Mammary epithelial cell (primary cell): ENCODE data around the gene RRM2.
A peak's percentile ranks its signal among the peaks of the same experiment; 100 is the strongest.

ENCODE experiments used
- EZH2 ChIP-seq: IDR thresholded peaks from 2 replicates; pipeline ENCODE4 v1.6.1; 2012; ENCODE audit warnings: low read length, inconsistent platforms, borderline replicate concordance
- TF ChIP-seq, protein P1 (sequence below), 2 donors: IDR thresholded peaks in 1 of 2; conservative IDR thresholded peaks in 1 of 2; 2 replicates each; pipeline ENCODE4 v1.5.1; 2011 to 2012; ENCODE audit warnings: inconsistent platforms in 2 of 2, low read length in 2 of 2, mild to moderate bottlenecking in 2 of 2, control low read depth in 1 of 2, low read depth in 1 of 2; ENCODE audit not compliant: insufficient read depth in 1 of 2; ENCODE audit errors: extremely low read depth in 1 of 2

DNA sequence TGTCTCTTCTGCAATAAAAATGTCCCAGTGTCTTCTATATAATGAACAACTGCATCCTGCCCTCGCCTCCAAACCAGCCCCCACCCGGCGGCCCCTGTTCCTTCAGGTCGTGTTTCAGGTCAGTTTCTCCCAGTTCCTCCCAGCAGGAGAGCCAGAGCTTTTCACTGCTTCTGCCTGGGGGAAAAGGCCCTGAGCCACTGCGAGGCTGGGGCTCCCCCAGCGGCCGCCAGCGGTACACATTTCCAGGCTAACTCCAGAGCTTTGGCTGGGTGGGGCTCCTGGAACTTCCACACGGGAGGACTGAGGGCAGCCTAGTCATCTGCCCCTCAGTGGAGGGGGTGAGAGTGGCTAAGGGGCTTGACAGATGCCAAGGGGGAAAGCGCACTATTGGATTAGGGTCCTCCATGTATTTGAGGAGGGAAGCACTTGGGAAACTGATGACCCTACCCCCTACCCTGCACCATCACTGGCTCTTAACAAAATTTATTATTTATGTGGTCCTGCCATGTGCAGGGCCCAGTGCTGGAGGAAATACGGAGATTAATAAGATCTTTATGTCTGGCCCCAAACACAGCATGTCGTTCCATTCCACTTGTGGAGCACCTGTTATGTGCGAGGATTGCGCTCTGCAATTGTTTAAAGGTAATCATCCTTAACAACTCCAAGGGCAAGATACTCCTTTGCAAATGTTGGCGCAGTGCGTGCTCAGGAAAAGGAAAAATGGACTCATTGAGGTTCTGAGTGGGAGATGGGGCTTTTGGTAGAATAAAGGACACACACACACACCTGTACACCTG, 25.0 kb upstream of the RRM2 start:
- TF ChIP-seq, protein P1, sequence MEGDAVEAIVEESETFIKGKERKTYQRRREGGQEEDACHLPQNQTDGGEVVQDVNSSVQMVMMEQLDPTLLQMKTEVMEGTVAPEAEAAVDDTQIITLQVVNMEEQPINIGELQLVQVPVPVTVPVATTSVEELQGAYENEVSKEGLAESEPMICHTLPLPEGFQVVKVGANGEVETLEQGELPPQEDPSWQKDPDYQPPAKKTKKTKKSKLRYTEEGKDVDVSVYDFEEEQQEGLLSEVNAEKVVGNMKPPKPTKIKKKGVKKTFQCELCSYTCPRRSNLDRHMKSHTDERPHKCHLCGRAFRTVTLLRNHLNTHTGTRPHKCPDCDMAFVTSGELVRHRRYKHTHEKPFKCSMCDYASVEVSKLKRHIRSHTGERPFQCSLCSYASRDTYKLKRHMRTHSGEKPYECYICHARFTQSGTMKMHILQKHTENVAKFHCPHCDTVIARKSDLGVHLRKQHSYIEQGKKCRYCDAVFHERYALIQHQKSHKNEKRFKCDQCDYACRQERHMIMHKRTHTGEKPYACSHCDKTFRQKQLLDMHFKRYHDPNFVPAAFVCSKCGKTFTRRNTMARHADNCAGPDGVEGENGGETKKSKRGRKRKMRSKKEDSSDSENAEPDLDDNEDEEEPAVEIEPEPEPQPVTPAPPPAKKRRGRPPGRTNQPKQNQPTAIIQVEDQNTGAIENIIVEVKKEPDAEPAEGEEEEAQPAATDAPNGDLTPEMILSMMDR (conservative IDR thresholded peaks at IDR 0.05 in 1 of 2, IDR thresholded peaks at IDR 0.05 in 1 of 2; ENCODE audit: extremely low read depth in 1 of 2, insufficient read depth in 1 of 2, low read depth in 1 of 2, low read length in 2 of 2) = peak; percentile 88 to 90
- TF ChIP-seq EZH2 = no peak
